ENCODE measurements around the gene IGFBPL1.
A peak's percentile ranks its signal among the peaks of the same experiment; 100 is the strongest.

IGFBPL1 gene

GRCh38 chr9:38375572-38375963, 48.7 kb downstream of the IGFBPL1 start:
- no peak for DNase-seq

- DNase-seq, result no peak
These were observed 49.2 kb downstream of the IGFBPL1 start for GRCh38 chr9:38374847-38375571.

DNA sequence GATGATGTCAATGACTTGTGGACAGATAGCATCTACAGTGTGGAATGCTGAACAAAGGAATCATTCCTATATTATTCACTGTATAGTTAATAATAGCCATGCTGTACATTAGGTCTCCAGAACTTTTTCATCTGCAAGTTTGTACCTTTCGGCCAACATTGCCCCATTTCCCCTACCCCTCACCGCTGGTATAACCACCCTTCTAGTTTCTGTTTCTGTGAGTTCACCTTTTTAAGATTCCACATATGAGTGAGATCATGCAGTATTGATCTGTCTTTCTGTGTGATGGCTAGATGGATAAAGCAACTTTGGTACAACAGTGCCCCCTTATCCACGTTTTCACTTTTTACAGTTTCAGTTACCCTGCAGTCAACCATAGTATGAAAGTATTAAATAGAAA, 50.6 kb downstream of the IGFBPL1 start:
- DNase-seq, result no peak

DNA sequence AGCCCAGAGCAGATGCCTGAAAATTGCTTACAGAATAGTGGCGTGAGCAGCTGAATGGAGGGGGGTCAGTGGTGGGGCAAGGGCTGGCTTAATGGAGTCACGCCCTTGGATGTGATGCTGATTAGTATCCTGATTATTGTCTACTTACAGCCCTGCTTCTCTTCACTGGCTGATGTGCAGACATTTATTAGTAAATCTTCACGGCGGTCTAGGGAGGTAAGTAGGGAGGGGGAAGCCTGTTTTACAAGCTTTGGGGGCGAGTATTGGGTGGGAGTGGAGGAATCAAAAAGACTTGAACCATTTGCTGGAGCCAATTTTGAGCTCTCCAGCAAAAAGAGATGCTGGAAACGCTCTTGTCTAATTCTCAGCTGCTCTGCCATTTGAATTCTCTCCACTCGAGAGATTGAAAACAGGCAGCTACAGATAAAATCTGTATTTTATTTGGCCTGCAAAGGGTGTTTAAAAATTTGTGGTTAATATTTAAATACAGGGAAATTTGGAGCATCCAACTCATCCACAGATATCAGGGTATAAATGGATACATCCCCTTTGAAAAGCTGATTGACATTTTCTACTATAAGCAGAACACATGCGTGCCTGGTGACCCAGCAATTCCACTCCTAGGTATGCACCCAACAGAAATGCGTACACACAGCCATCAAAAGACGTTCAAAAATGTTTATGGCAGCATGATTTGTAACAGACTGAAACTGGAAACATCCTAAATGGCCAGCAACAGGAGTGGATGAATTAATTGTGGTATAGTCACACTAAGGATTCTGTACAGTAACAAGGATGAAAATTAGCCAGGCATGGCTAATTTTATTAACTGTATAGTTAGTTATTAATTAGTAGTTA, 51.3 kb downstream of the IGFBPL1 start:
- no peak for DNase-seq

DNA sequence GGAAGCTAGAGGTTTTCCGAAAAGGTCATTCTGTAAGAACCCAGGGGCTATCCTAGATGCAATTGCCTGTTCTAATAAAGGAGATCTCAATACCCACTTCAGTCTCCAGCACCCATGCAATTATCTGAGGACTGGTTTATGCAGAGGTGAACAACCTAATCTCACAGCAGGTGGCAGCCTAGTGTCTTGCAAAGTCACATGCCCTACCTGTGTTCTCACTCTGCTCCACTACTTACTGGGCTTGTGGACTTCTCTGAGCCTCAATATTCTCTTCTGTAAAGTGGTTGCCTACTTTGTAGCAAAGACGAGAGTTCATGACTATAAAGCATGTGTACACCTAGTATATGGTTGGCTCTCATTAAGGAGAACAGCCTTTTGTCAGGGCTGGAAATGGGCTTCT, 52.8 kb downstream of the IGFBPL1 start:
- peak; percentile 8 for DNase-seq

- DNase-seq, result no peak
These were observed 54.1 kb downstream of the IGFBPL1 start for GRCh38 chr9:38370176-38370575.

GRCh38 chr9:38368731-38369130, 55.5 kb downstream of the IGFBPL1 start:
- no peak for DNase-seq

- no peak for DNase-seq
These were observed 56.4 kb downstream of the IGFBPL1 start for GRCh38 chr9:38367898-38368297.

- no peak for DNase-seq
These were observed 60.7 kb downstream of the IGFBPL1 start for GRCh38 chr9:38363589-38363925.

- no peak for DNase-seq
These were observed 61.2 kb downstream of the IGFBPL1 start for GRCh38 chr9:38362852-38363588.

DNA sequence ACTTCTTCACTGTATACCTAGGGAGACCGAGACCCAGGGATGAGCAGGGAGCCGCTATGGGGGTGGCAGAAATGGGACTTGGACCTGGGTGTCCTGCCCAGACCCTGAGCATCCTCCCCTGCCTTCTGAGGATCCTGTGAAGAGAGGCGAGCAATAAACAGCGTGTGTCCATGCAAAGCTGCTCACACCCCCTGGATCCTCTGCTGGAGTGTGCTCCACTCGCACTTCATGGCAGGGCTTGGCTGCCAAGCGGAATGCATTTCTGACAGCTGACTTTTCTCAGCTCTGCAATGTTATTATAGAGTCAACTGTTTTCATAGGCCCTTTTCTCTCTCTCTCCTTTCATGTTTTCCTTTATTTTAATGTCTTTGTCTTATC, 62.8 kb downstream of the IGFBPL1 start:
- DNase-seq, result no peak

GRCh38 chr9:38360839-38361472, 63.3 kb downstream of the IGFBPL1 start:
- DNase-seq, result no peak

GRCh38 chr9:38359689-38360385, 64.4 kb downstream of the IGFBPL1 start:
- no peak for DNase-seq

GRCh38 chr9:38359297-38359653, 65.0 kb downstream of the IGFBPL1 start:
- DNase-seq, result no peak

GRCh38 chr9:38358390-38359296, 65.6 kb downstream of the IGFBPL1 start:
- no peak for DNase-seq

- no peak for DNase-seq
These were observed 66.7 kb downstream of the IGFBPL1 start for GRCh38 chr9:38357350-38358114.

DNA sequence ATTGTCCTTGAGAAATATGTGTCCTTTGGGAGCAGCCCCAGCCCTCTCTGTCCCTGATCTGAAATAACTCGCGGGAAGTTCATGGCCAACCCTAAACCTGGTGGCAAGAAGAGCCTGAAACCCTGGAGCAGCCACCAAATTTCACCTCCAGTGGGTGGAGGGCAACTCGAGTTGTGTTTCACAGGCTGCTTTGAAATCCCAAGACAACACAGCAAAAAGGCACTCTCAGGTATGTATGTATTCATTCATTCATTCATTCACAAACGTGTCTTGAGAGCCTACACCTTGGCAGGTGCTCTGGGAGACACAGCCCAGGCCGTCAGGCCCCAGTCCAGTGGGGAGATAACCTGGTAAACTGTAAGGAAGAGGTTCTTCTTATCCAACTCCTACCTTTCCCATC, 67.4 kb downstream of the IGFBPL1 start:
- no peak for DNase-seq
